ENCODE data around the gene SAMD1. TPM values are rescaled to one million over a fixed set of nuclear protein-coding genes. Genes with fewer than 3 reads are reported as not detected.

SAMD1 gene
- total and polyA plus RNA-seq, 9 of the 15 experiments (the other 6 are each of a cell fraction or from before 2014, with no cell fraction given) = 2.9 to 96.0 (median 43.5) TPM

- TF ChIP-seq ZNF311 (CRISPR knock-in tag; IDR thresholded peaks at IDR 0.05) = no peak
- TF ChIP-seq RREB1 (CRISPR knock-in tag; IDR thresholded peaks at IDR 0.05) = 0 out of 2 replicates have a peak, but pooled peaks have one; percentile 31
- TF ChIP-seq ZBED1 (IDR thresholded peaks at IDR 0.05) = no peak
- no peak for TF ChIP-seq SRF (CRISPR knock-in tag; IDR thresholded peaks at IDR 0.05)
- TF ChIP-seq, protein P1, sequence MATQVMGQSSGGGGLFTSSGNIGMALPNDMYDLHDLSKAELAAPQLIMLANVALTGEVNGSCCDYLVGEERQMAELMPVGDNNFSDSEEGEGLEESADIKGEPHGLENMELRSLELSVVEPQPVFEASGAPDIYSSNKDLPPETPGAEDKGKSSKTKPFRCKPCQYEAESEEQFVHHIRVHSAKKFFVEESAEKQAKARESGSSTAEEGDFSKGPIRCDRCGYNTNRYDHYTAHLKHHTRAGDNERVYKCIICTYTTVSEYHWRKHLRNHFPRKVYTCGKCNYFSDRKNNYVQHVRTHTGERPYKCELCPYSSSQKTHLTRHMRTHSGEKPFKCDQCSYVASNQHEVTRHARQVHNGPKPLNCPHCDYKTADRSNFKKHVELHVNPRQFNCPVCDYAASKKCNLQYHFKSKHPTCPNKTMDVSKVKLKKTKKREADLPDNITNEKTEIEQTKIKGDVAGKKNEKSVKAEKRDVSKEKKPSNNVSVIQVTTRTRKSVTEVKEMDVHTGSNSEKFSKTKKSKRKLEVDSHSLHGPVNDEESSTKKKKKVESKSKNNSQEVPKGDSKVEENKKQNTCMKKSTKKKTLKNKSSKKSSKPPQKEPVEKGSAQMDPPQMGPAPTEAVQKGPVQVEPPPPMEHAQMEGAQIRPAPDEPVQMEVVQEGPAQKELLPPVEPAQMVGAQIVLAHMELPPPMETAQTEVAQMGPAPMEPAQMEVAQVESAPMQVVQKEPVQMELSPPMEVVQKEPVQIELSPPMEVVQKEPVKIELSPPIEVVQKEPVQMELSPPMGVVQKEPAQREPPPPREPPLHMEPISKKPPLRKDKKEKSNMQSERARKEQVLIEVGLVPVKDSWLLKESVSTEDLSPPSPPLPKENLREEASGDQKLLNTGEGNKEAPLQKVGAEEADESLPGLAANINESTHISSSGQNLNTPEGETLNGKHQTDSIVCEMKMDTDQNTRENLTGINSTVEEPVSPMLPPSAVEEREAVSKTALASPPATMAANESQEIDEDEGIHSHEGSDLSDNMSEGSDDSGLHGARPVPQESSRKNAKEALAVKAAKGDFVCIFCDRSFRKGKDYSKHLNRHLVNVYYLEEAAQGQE (IDR thresholded peaks at IDR 0.05; ENCODE audit: borderline replicate concordance) = peak; percentile 16; the same call in 1 of the 2 replicates
- TF ChIP-seq, protein P1 (CRISPR knock-in tag; IDR thresholded peaks at IDR 0.05; ENCODE audit: low read depth) = 0 out of 2 replicates have a peak, but pooled peaks have one; percentile 28
- TF ChIP-seq, protein P2, sequence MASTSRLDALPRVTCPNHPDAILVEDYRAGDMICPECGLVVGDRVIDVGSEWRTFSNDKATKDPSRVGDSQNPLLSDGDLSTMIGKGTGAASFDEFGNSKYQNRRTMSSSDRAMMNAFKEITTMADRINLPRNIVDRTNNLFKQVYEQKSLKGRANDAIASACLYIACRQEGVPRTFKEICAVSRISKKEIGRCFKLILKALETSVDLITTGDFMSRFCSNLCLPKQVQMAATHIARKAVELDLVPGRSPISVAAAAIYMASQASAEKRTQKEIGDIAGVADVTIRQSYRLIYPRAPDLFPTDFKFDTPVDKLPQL (IDR thresholded peaks at IDR 0.05; ENCODE audit: extremely low read depth, insufficient read length) = no peak
- TF ChIP-seq SMARCE1 (IDR thresholded peaks at IDR 0.05) = no peak; the same call in 1 of the 2 replicates
- TF ChIP-seq, protein P3, sequence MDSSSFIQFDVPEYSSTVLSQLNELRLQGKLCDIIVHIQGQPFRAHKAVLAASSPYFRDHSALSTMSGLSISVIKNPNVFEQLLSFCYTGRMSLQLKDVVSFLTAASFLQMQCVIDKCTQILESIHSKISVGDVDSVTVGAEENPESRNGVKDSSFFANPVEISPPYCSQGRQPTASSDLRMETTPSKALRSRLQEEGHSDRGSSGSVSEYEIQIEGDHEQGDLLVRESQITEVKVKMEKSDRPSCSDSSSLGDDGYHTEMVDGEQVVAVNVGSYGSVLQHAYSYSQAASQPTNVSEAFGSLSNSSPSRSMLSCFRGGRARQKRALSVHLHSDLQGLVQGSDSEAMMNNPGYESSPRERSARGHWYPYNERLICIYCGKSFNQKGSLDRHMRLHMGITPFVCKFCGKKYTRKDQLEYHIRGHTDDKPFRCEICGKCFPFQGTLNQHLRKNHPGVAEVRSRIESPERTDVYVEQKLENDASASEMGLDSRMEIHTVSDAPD (CRISPR knock-in tag; IDR thresholded peaks at IDR 0.05) = no peak
- TF ChIP-seq SNRNP70 (optimal IDR thresholded peaks at IDR 0.05; ENCODE audit: low read depth, low read length) = no peak
- no peak for TF ChIP-seq ARID1B (IDR thresholded peaks at IDR 0.05)
- no peak for TF ChIP-seq KLF10 (CRISPR knock-in tag; IDR thresholded peaks at IDR 0.05)
Measured at GRCh38 chr19:14091081-14091812, 696 bp upstream of the SAMD1 start (continued).
